Loucy (cell line): ENCODE data around the gene ANGPTL2.

Experiments
- H2AFZ ChIP-seq: fragments of 200-600 bp; sonication (generic); 2 replicates; pipeline ENCODE4 v1.6.0; 2016; ENCODE audit warnings: antibody characterized with exemption, mild to moderate bottlenecking, low read length, moderate library complexity
- H3F3A ChIP-seq: fragments of 200-600 bp; 2 replicates; pipeline ENCODE4 v1.6.0; 2016; ENCODE audit warnings: antibody characterized with exemption, low read depth, mild to moderate bottlenecking
- H3K27me3 ChIP-seq: fragments of 200-600 bp; sonication (generic); 2 replicates; pipeline ENCODE4 v1.6.1; 2014; ENCODE audit warnings: low read length, mild to moderate bottlenecking; ENCODE audit not compliant: insufficient read depth, poor library complexity, severe bottlenecking
- H3K36me3 ChIP-seq: fragments of 200-600 bp; sonication (generic); 2 replicates; pipeline ENCODE4 v1.6.1; 2016; ENCODE audit warnings: low read length; ENCODE audit not compliant: insufficient read depth
- H3K4me1 ChIP-seq: fragments of 200-600 bp; sonication (generic); 2 replicates; pipeline ENCODE4 v1.5.1; 2014; ENCODE audit warnings: low read length, mild to moderate bottlenecking; ENCODE audit not compliant: insufficient read depth, poor library complexity, severe bottlenecking
- H3K4me2 ChIP-seq: fragments of 200-600 bp; sonication (generic); 2 replicates; pipeline ENCODE4 v1.6.0; 2014; ENCODE audit warnings: antibody characterized with exemption, low read length, low read depth, mild to moderate bottlenecking; ENCODE audit not compliant: poor library complexity, severe bottlenecking
- H3K4me3 ChIP-seq: fragments of 200-600 bp; sonication (generic); 2 replicates; pipeline ENCODE4 v1.5.1; 2014; ENCODE audit warnings: low read length, mild to moderate bottlenecking, mixed read lengths; ENCODE audit not compliant: poor library complexity, severe bottlenecking
- H3K79me2 ChIP-seq: fragments of 200-600 bp; sonication (generic); 2 replicates; pipeline ENCODE4 v1.6.1; 2014; ENCODE audit warnings: low read length; ENCODE audit not compliant: insufficient read depth
- H3K9ac ChIP-seq: fragments of 200-600 bp; sonication (generic); 2 replicates; pipeline ENCODE4 v1.6.0; 2014; ENCODE audit warnings: mild to moderate bottlenecking, low read depth, low read length, moderate library complexity; ENCODE audit not compliant: poor library complexity, severe bottlenecking
- H3K9me2 ChIP-seq: fragments of 200-600 bp; sonication (generic); replicated peaks from 2 replicates; pipeline ENCODE4 v1.6.1; 2016; ENCODE audit warnings: low read depth, low read length, mixed read lengths
- H3K9me3 ChIP-seq: fragments of 200-600 bp; sonication (generic); 2 replicates; pipeline ENCODE4 v1.6.1; 2014; ENCODE audit warnings: mild to moderate bottlenecking, antibody characterized with exemption, low read length, low read depth; ENCODE audit not compliant: insufficient read depth
- H4K20me1 ChIP-seq: fragments of 200-600 bp; sonication (generic); 2 replicates; pipeline ENCODE4 v1.6.0; 2014; ENCODE audit warnings: antibody characterized with exemption, low read length, mild to moderate bottlenecking; ENCODE audit not compliant: insufficient read depth, poor library complexity, severe bottlenecking
- CTCF ChIP-seq: fragments of 200-600 bp; sonication (generic); conservative IDR thresholded peaks from 2 replicates; pipeline ENCODE4 v1.5.1; 2014; ENCODE audit warnings: mild to moderate bottlenecking, antibody characterized with exemption, low read length
- EZH2phosphoT487 ChIP-seq: fragments of 200-600 bp; IDR thresholded peaks from 2 replicates; pipeline ENCODE4 v1.6.1; 2018; ENCODE audit warnings: antibody characterized with exemption, mild to moderate bottlenecking, moderate library complexity, borderline replicate concordance

ANGPTL2 gene

GRCh38 chr9:127130661-127131538 lies 8.5 kb upstream of the ANGPTL2 start:
- no peak overlapping the region for H3K4me2 ChIP-seq

DNA sequence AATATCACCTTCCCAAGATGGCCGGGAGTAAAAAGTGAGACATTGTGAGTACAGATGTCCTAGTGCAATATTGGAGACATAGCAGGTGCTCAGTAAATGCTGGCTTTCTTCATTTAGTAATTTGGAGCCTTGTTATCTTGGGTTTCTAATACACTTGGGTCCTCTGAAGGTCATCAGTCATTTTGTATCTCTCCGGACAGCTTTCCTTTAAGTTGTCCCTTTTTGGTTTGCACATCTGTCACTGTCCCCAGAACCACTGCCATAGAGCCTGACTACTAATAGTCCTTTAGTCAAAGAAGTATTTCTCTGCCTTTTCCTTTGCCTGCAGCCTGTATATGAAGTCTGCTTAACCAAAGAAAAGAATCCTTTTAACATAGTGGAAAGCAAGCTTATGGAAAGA lies 7.8 kb upstream of the ANGPTL2 start:
- H4K20me1 ChIP-seq: no peaks in the 10 kb centered on the region
- TF ChIP-seq CTCF: no peak
- no peak for TF ChIP-seq EZH2phosphoT487
- no peak overlapping the region for H3K4me3 ChIP-seq
- no peaks in the 10 kb centered on the region for H3K27me3 ChIP-seq
- H3K9me2 ChIP-seq: no peaks in the 10 kb centered on the region
- no peaks in the 10 kb centered on the region for H3F3A ChIP-seq
- no peak overlapping the region for H2AFZ ChIP-seq
- H3K36me3 ChIP-seq: no peaks in the 10 kb centered on the region
- no peak overlapping the region for H3K4me2 ChIP-seq
- H3K9ac ChIP-seq: no peak overlapping the region
- H3K9me3 ChIP-seq: no peaks in the 10 kb centered on the region
- H3K4me1 ChIP-seq: no peaks in the 10 kb centered on the region
- H3K79me2 ChIP-seq: no peaks in the 10 kb centered on the region

More at GRCh38 chr9:127130661-127131538, 8.5 kb upstream of the ANGPTL2 start:
- Histone ChIP-seq H4K20me1 (no peaks in the 10 kb centered on the region), H3K9me3 (no peaks in the 10 kb centered on the region), H3K9me2 (no peaks in the 10 kb centered on the region), H3K79me2 (no peaks in the 10 kb centered on the region), H3K36me3 (no peaks in the 10 kb centered on the region), H3K27me3 (no peaks in the 10 kb centered on the region), H3F3A (no peaks in the 10 kb centered on the region), H3K4me1 (no peaks in the 10 kb centered on the region), H3K9ac (no peak overlapping the region), H2AFZ (no peak overlapping the region), H3K4me3 (no peak overlapping the region)
- no peak for TF ChIP-seq CTCF

DNA sequence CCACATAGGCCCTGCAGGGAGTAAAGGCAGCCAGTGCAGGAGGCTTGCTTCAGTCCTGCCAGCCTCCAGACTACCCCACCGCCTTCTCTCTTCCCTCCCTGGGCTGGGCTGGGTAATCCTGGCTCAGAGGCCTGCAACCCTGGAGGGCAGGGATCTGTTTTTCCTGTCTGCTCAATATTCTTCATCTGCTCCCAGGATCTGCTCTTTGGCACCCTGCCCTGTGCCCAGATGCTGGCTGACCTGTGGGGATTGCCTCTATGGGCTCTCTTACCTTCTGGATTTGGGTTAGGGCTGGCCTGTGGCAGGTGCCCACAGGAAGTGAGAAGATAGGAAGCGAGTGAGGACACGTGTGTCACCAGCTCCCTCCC lies 7.3 kb upstream of the ANGPTL2 start:
- no peaks in the 10 kb centered on the region for H3K79me2 ChIP-seq
- H3K9me3 ChIP-seq: no peaks in the 10 kb centered on the region
- H3K36me3 ChIP-seq: no peaks in the 10 kb centered on the region
- no peak overlapping the region for H2AFZ ChIP-seq
- no peak overlapping the region for H3K4me3 ChIP-seq
- H4K20me1 ChIP-seq: no peaks in the 10 kb centered on the region
- no peak overlapping the region for H3K9ac ChIP-seq
- H3F3A ChIP-seq: no peaks in the 10 kb centered on the region
- H3K27me3 ChIP-seq: no peaks in the 10 kb centered on the region
- no peaks in the 10 kb centered on the region for H3K4me1 ChIP-seq
- no peak overlapping the region for H3K4me2 ChIP-seq
- no peak for TF ChIP-seq CTCF
- TF ChIP-seq EZH2phosphoT487: no peak
- no peaks in the 10 kb centered on the region for H3K9me2 ChIP-seq
